ENCODE data around the gene NT5C1B.

The NT5C1B gene

GRCh38 chr2:18522484-18523146 is 66.8 kb downstream of the NT5C1B start:
- intact Hi-C loops (cut with DNase I; ENCODE audit: low total_unique reads): loop anchor here (5.0 kb wide), 4 partner anchors 85 to 1340 kb away; no protein-coding TSS in a partner anchor
- H3K27me3 ChIP-seq: no peaks in the 10 kb centered on the region
- H3K4me3 ChIP-seq: no peak overlapping the region
- no peaks in the 10 kb centered on the region for H3K36me3 ChIP-seq
- H3K27ac ChIP-seq: no peak overlapping the region
- peaks cover 0 to 30% (median 18%) of the 10 kb centered on the region in 4 donors for H3K4me1 ChIP-seq
- no peak for DNase-seq
- H3K9me3 ChIP-seq: no peaks in the 10 kb centered on the region
- TF ChIP-seq CTCF (IDR thresholded peaks at IDR 0.05): no peak

GRCh38 chr2:18520451-18521425 is 68.6 kb downstream of the NT5C1B start:
- peak; percentile 92 to 93 for TF ChIP-seq CTCF (IDR thresholded peaks at IDR 0.05)
- Histone ChIP-seq H3K27me3 (no peaks in the 10 kb centered on the region), H3K27ac (peak overlapping the region; percentile 70 to 76), H3K36me3 (no peaks in the 10 kb centered on the region), H3K9me3 (no peaks in the 10 kb centered on the region), H3K4me1 (peaks cover 0 to 39% (median 23%) of the 10 kb centered on the region in 4 donors), H3K4me3 (no peak overlapping the region)
- peak; percentile 88 to 93 for DNase-seq
- intact Hi-C loops (cut with DNase I; ENCODE audit: low total_unique reads): loop anchor here (5.0 kb wide), 4 partner anchors 83 to 1342 kb away; no protein-coding TSS in a partner anchor

GRCh38 chr2:18519914-18520450 is 69.4 kb downstream of the NT5C1B start:
- peaks cover 0 to 47% (median 30%) of the 10 kb centered on the region in 4 donors for H3K4me1 ChIP-seq
- H3K9me3 ChIP-seq: no peaks in the 10 kb centered on the region
- TF ChIP-seq CTCF (IDR thresholded peaks at IDR 0.05): no peak
- intact Hi-C loops (cut with DNase I; ENCODE audit: low total_unique reads): loop anchor here (5.0 kb wide), 4 partner anchors 83 to 1342 kb away; no protein-coding TSS in a partner anchor
- no peaks in the 10 kb centered on the region for H3K27me3 ChIP-seq
- H3K36me3 ChIP-seq: no peaks in the 10 kb centered on the region
- H3K27ac ChIP-seq: peak overlapping the region; percentile 70 to 76
- no peak overlapping the region for H3K4me3 ChIP-seq
- no peak for DNase-seq

GRCh38 chr2:18518116-18519111 is 71.0 kb downstream of the NT5C1B start:
- Histone ChIP-seq H3K27me3 (no peaks in the 10 kb centered on the region), H3K36me3 (no peaks in the 10 kb centered on the region), H3K9me3 (no peaks in the 10 kb centered on the region), H3K4me3 (no peak overlapping the region), H3K27ac (peak overlapping the region; percentile 70 to 76), H3K4me1 (peaks cover 0 to 52% (median 35%) of the 10 kb centered on the region in 4 donors)
- intact Hi-C loops (cut with DNase I; ENCODE audit: low total_unique reads): no loop called here
- no peak for TF ChIP-seq CTCF (IDR thresholded peaks at IDR 0.05)
- DNase-seq: no peak

Data from tibial artery (tissue), 4 donors.